HG02884 (cell line): ENCODE results near the gene FGD6.
"Not testable (repeated sequence)": the region's sequence is repeated elsewhere in the genome, so short reads cannot be mapped to it uniquely, and the experiment has no call there.

Experiments used
- ATAC-seq: cut with Tn5 transposase; IDR thresholded peaks from one replicate; pipeline ENCODE4 v1.9.1; 2021; ENCODE audit warnings: mild to moderate bottlenecking, moderate library complexity; ENCODE audit not compliant: unreplicated experiment

FGD6 gene

GRCh38 chr12:95131589-95132340, 85.5 kb downstream of the FGD6 start:
- no peak for ATAC-seq

- ATAC-seq = no peak
Measured at GRCh38 chr12:95130096-95130495, 87.2 kb downstream of the FGD6 start.

- no peak for ATAC-seq
Measured at GRCh38 chr12:95129115-95129514, 88.2 kb downstream of the FGD6 start.

- ATAC-seq = no peak
Measured at GRCh38 chr12:95126736-95127135, 90.5 kb downstream of the FGD6 start.

- no peak for ATAC-seq
Measured at GRCh38 chr12:95126076-95126475, 91.2 kb downstream of the FGD6 start.

GRCh38 chr12:95124106-95124505, 93.2 kb downstream of the FGD6 start:
- no peak for ATAC-seq

- no peak for ATAC-seq
Measured at GRCh38 chr12:95118788-95119179, 98.5 kb downstream of the FGD6 start.

GRCh38 chr12:95118138-95118787, 99.0 kb downstream of the FGD6 start:
- ATAC-seq = no peak

- peak; percentile 90 for ATAC-seq
Measured at GRCh38 chr12:95117178-95117599, 100.1 kb downstream of the FGD6 start.

- peak; percentile 61 for ATAC-seq
Measured at GRCh38 chr12:95116773-95117172, 100.5 kb downstream of the FGD6 start.

GRCh38 chr12:95116341-95116740, 100.9 kb downstream of the FGD6 start:
- ATAC-seq = no peak

- ATAC-seq = no peak
Measured at GRCh38 chr12:95115641-95116040, 101.6 kb downstream of the FGD6 start.

GRCh38 chr12:95114766-95115405, 102.4 kb downstream of the FGD6 start:
- no peak for ATAC-seq

GRCh38 chr12:95107362-95107761, 109.9 kb downstream of the FGD6 start:
- ATAC-seq = no peak

GRCh38 chr12:95105540-95105939, 111.7 kb downstream of the FGD6 start:
- ATAC-seq = no peak

GRCh38 chr12:95104919-95105452, 112.3 kb downstream of the FGD6 start:
- ATAC-seq = no peak

- ATAC-seq = peak; percentile 97
Measured at GRCh38 chr12:95102916-95103671, 114.2 kb downstream of the FGD6 start.

GRCh38 chr12:95101957-95102356, 115.3 kb downstream of the FGD6 start:
- not testable (repeated sequence) for ATAC-seq

- ATAC-seq = no peak
Measured at GRCh38 chr12:95100264-95101190, 116.7 kb downstream of the FGD6 start.

GRCh38 chr12:95099270-95099790, 117.9 kb downstream of the FGD6 start:
- ATAC-seq = no peak
